A673 (cell line): ENCODE results near the gene TEX50. TPM values are rescaled to one million over a fixed set of nuclear protein-coding genes. Genes with fewer than 3 reads are reported as not detected.
A peak's percentile ranks its signal among the peaks of the same experiment; 100 is the strongest.

Experiments
- BruUV-seq: library from RNA; stranded (reverse); fragments of 400-500 nt; replicated peaks from 2 replicates; lab custom pipeline; 2021; lab: Mats Ljungman, UMichigan
- CTCF ChIA-PET: fragments of 300-600 bp; sonication (Branson Sonifier 250); formaldehyde crosslinking; loops from one replicate; lab custom pipeline; 2022; ENCODE audit warnings: antibody characterized with exemption; lab: Charles Lee
- POLR2A ChIA-PET: fragments of 300-600 bp; sonication (Branson Sonifier 250); formaldehyde crosslinking; loops from one replicate; lab custom pipeline; 2022; ENCODE audit warnings: antibody characterized with exemption; ENCODE audit not compliant: low non-redundant PET; lab: Charles Lee
- DNase-seq: peaks from one replicate; pipeline ENCODE4 v3.0.0-alpha.2; 2015; ENCODE audit warnings: low spot score
- H3K27ac ChIP-seq: fragments of 200-600 bp; sonication (generic); 2 replicates; pipeline ENCODE4 v1.5.1; 2016; ENCODE audit warnings: mixed run types, low read depth, mild to moderate bottlenecking, mixed read lengths, antibody characterized with exemption, low read length; ENCODE audit not compliant: poor library complexity, severe bottlenecking
- H3K27me3 ChIP-seq: fragments of 200-600 bp; sonication (generic); replicated peaks from 2 replicates; pipeline ENCODE4 v1.6.1; 2017; ENCODE audit warnings: mixed run types, low read depth, mild to moderate bottlenecking, mixed read lengths, antibody characterized with exemption, low read length; ENCODE audit not compliant: insufficient read depth, poor library complexity
- H3K36me3 ChIP-seq: fragments of 200-600 bp; sonication (generic); 2 replicates; pipeline ENCODE4 v1.6.1; 2016; ENCODE audit warnings: mixed run types, mild to moderate bottlenecking, mixed read lengths, antibody characterized with exemption, low read length; ENCODE audit not compliant: insufficient read depth, poor library complexity, severe bottlenecking
- H3K4me1 ChIP-seq: fragments of 200-600 bp; sonication (generic); 2 replicates; pipeline ENCODE4 v1.6.1; 2017; ENCODE audit warnings: mixed run types, mild to moderate bottlenecking, mixed read lengths, antibody characterized with exemption, low read length; ENCODE audit not compliant: insufficient read depth, poor library complexity, severe bottlenecking
- H3K4me3 ChIP-seq: fragments of 200-600 bp; sonication (generic); 2 replicates; pipeline ENCODE4 v1.5.1; 2016; ENCODE audit warnings: low read depth, mixed run types, mild to moderate bottlenecking, mixed read lengths, low read length; ENCODE audit not compliant: poor library complexity, severe bottlenecking
- H3K9me3 ChIP-seq: fragments of 200-600 bp; sonication (generic); 2 replicates; pipeline ENCODE4 v1.6.1; 2016; ENCODE audit warnings: mixed run types, low read depth, mild to moderate bottlenecking, mixed read lengths, antibody characterized with exemption, low read length; ENCODE audit not compliant: poor library complexity, severe bottlenecking
- CTCF ChIP-seq: fragments of 300-800, 200-600 bp; sonication (generic); conservative IDR thresholded peaks from 2 replicates; pipeline ENCODE4 v1.5.1; 2017; ENCODE audit warnings: low read depth, mild to moderate bottlenecking, antibody characterized with exemption, low read length, moderate library complexity, mixed read lengths
- EZH2 ChIP-seq: fragments of 200-600 bp; sonication (generic); IDR thresholded peaks from 2 replicates; pipeline ENCODE4 v1.6.1; 2017; ENCODE audit warnings: borderline replicate concordance, low read depth, mild to moderate bottlenecking, mixed read lengths, antibody characterized with exemption, low read length; ENCODE audit not compliant: poor library complexity, severe bottlenecking
- intact Hi-C: fragments of 100-400 bp; cut with micrococcal nuclease; formaldehyde crosslinking; loops from one replicate; pipeline ENCODE4 v1.10.0; 2022; ENCODE audit not compliant: unreplicated experiment
- total RNA-seq: library from RNA; stranded (reverse); gene quantifications from 2 replicates; pipeline ENCODE4 v1.2.3, GENCODE V29; 2021

TEX50 gene
- total RNA-seq, 1 experiment from 2014 or later = not detected

GRCh38 chr1:173596097-173596825 lies 38.9 kb upstream of the TEX50 start:
- CTCF ChIA-PET = no interaction called here
- TF ChIP-seq CTCF (no peak), EZH2 (no peak)
- no TSS peak for BruUV-seq
- Histone ChIP-seq H3K27me3 (no peaks in the 10 kb centered on the region), H3K9me3 (no peaks in the 10 kb centered on the region), H3K4me1 (no peaks in the 10 kb centered on the region), H3K4me3 (no peak overlapping the region), H3K36me3 (no peaks in the 10 kb centered on the region), H3K27ac (no peak overlapping the region)
- intact Hi-C loops = no loop called here
- DNase-seq = no peak
- POLR2A ChIA-PET = no interaction called here

- CTCF ChIA-PET = no interaction called here
Observed at GRCh38 chr1:173601588-173601987, 33.5 kb upstream of the TEX50 start.

GRCh38 chr1:173603056-173603591 lies 32.0 kb upstream of the TEX50 start, which contains the start of gene SLC9C2:
Gene SLC9C2, minus strand, starts transcription at chr1:173603072. Its CDS starts 1,296 bp downstream, at chr1:173601776.
- Histone ChIP-seq H3K4me1 (no peaks in the 10 kb centered on the region), H3K36me3 (no peaks in the 10 kb centered on the region), H3K4me3 (no peak within 1 kb of the TSS), H3K27ac (no peak within 1 kb of the TSS), H3K27me3 (no peaks in the 10 kb centered on the region), H3K9me3 (no peaks in the 10 kb centered on the region)
- ChIA-PET POLR2A (no interaction called here), CTCF (no interaction called here)
- intact Hi-C loops = loop anchor here (10.0 kb wide), 1 partner anchor 148 kb away; no protein-coding TSS in a partner anchor
- TF ChIP-seq CTCF (no peak), EZH2 (no peak)
- DNase-seq = peak; percentile 21
- BruUV-seq = no TSS peak

More at GRCh38 chr1:173601588-173601987, 33.5 kb upstream of the TEX50 start:
- intact Hi-C loops = loop anchor here (10.0 kb wide), 1 partner anchor 147 kb away; no protein-coding TSS in a partner anchor
- H3K4me3 ChIP-seq = no peak overlapping the region
- H3K27me3 ChIP-seq = no peaks in the 10 kb centered on the region
- no TSS peak for BruUV-seq
- no peak for DNase-seq
- H3K36me3 ChIP-seq = no peaks in the 10 kb centered on the region
- no peak for TF ChIP-seq CTCF
- TF ChIP-seq EZH2 = no peak
- no peak overlapping the region for H3K27ac ChIP-seq
- POLR2A ChIA-PET = no interaction called here
- H3K9me3 ChIP-seq = no peaks in the 10 kb centered on the region
- no peaks in the 10 kb centered on the region for H3K4me1 ChIP-seq
